Suprapubic skin (tissue), 4 donors: ENCODE measurements around the gene RAB27B.

Source experiments
- CTCF ChIP-seq, 2 donors: fragments of 200-600 bp in 1 of 2; fragments of 450-650 bp in 1 of 2; sonication (generic) in 1 of 2; IDR thresholded peaks; one replicate each; pipeline ENCODE4 v1.5.1; 2016 to 2019; ENCODE audit warnings: antibody characterized with exemption in 2 of 2, mild to moderate bottlenecking in 1 of 2, moderate library complexity in 1 of 2
- EP300 ChIP-seq: sonication (generic); formaldehyde crosslinking; IDR thresholded peaks from one replicate; pipeline ENCODE4 v1.6.1; 2017; ENCODE audit warnings: antibody characterized with exemption
- POLR2A ChIP-seq, 2 donors: fragments of 450-650 bp; IDR thresholded peaks; one replicate each; pipeline ENCODE4 v1.6.1; 2017; ENCODE audit warnings: antibody characterized with exemption in 2 of 2, mild to moderate bottlenecking in 2 of 2, moderate library complexity in 2 of 2
- POLR2AphosphoS5 ChIP-seq, 3 donors: sonication (generic); formaldehyde crosslinking; IDR thresholded peaks; one replicate each; pipeline ENCODE4 v1.6.1; 2017; ENCODE audit warnings: antibody characterized with exemption in 3 of 3

- TF ChIP-seq CTCF (IDR thresholded peaks at IDR 0.05) (no peak), POLR2A (IDR thresholded peaks at IDR 0.05) (no peak), POLR2AphosphoS5 (IDR thresholded peaks at IDR 0.05) (no peak), EP300 (no peak)
These were observed 36.6 kb upstream of the RAB27B start for GRCh38 chr18:54791657-54792056.
